Kidney (tissue), 14 donors: ENCODE data around the gene NR4A1. TPM values are rescaled to one million over a fixed set of nuclear protein-coding genes. Genes with fewer than 3 reads are reported as not detected.

Source experiments
- DNase-seq, 5 donors: peaks; one replicate each; pipeline ENCODE4 v3.0.0-alpha.2; 2013 to 2020
- FAIRE-seq: peaks from 2 replicates; lab custom pipeline; 2012; peaks lifted over from hg19 to GRCh38; lab: Jason Lieb, UNC
- H3K27ac ChIP-seq, 2 donors: one replicate each; pipeline ENCODE4 v1.7.0; 2013; ENCODE audit warnings: low read depth in 2 of 2, low read length in 2 of 2, inconsistent platforms in 1 of 2
- H3K27me3 ChIP-seq: one replicate; pipeline ENCODE4 v1.7.1; 2013; ENCODE audit warnings: low read length, inconsistent platforms; ENCODE audit not compliant: control insufficient read depth, insufficient read depth
- H3K36me3 ChIP-seq, 3 donors: one replicate each; pipeline versions ENCODE4 v1.7.0 to v1.7.1; 2013; ENCODE audit warnings: low read length in 3 of 3, control low read depth in 1 of 3, inconsistent platforms in 1 of 3; ENCODE audit not compliant: insufficient read depth in 3 of 3, control insufficient read depth in 2 of 3
- H3K4me1 ChIP-seq, 3 donors: one replicate each; pipeline versions ENCODE4 v1.7.0 to v1.7.1; 2013; ENCODE audit warnings: low read length in 3 of 3, inconsistent platforms in 1 of 3, low read depth in 1 of 3; ENCODE audit not compliant: control insufficient read depth in 2 of 3, insufficient read depth in 2 of 3
- H3K4me3 ChIP-seq, 3 donors: one replicate each; pipeline versions ENCODE4 v1.7.0 to v1.8.1; 2013; ENCODE audit warnings: low read length in 3 of 3, control low read depth in 1 of 3, inconsistent platforms in 1 of 3
- H3K9ac ChIP-seq, 3 donors: one replicate each; pipeline versions ENCODE4 v1.7.0 to v1.7.1; 2013; ENCODE audit warnings: low read length in 3 of 3, control low read depth in 1 of 3, inconsistent platforms in 1 of 3
- H3K9me3 ChIP-seq, 3 donors: one replicate each; pipeline versions ENCODE4 v1.7.0 to v1.7.1; 2013; ENCODE audit warnings: low read length in 3 of 3, control low read depth in 1 of 3, inconsistent platforms in 1 of 3; ENCODE audit not compliant: control insufficient read depth in 2 of 3, insufficient read depth in 1 of 3
- intact Hi-C: fragments of 100-400 bp; cut with DNase I; formaldehyde crosslinking; loops from one replicate; pipeline ENCODE4 v1.11.1; 2022
- polyA plus RNA-seq: library from polyadenylated mRNA; stranded (reverse); fragments of 350-450 nt; fragmentation: Illumina TruSeq; extraction: RNeasy Lipid Tissue Mini Kit (QIAGEN cat#74804); gene quantifications from one replicate; pipeline ENCODE4 v1.2.3, GENCODE V29; 2014; ENCODE audit warnings: low read depth, low replicate concordance; ENCODE audit not compliant: insufficient read depth
- total RNA-seq: library from RNA; stranded (reverse); fragmentation: NEBNext Ultra II Directional; extraction: Animal tissue kit (Norgen Biotek cat#: 25700); gene quantifications from one replicate; pipeline ENCODE4 v1.2.1, GENCODE V29; 2021
- TF ChIP-seq, protein P1 (sequence below): IDR thresholded peaks from 3 replicates; pipeline ENCODE4 v1.5.1; 2012; ENCODE audit warnings: mild to moderate bottlenecking, moderate library complexity, borderline replicate concordance; ENCODE audit not compliant: insufficient read depth; ENCODE audit errors: extremely low read depth
- donor health status: control.
- donor health status: control.
- donor health status: control.
- donor health status: control.
- donor health status: control.
- donor health status: DM: yes; HTN: yes; CAD: no.
- donor health status: Normal renal cell carcinoma (clear cell type).

NR4A1 gene
- total and polyA plus RNA-seq, 2 donors from 2014 or later = 37.2 to 54.1 TPM

DNA sequence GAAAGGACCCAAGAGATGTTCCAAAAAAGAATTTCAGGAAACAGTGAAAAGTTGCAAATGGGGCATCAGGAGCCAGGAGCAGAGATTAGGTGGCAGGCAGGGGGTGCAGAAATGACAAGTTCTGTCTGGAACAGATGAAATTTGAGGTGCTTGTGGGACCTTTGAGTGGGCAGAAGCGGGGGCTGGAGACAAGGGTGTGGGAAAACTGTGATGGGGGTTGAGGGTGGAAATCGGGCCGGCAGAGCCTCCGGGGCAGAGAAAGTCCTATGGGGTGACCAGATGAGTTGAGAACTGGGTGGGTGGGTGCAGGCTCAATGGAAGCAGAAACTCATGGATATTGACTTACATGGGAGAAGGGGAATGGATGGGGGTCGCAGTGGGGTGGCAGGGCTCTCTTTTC is 1.6 kb upstream of the NR4A1 start:
- Histone ChIP-seq H3K4me3 (peak overlapping the region in 1 of 3 donors; percentile 78), H3K36me3 (peaks cover 0 to 24% (median 3%) of the 10 kb centered on the region in 3 donors), H3K4me1 (peaks cover 0 to 25% (median 8%) of the 10 kb centered on the region in 3 donors), H3K9ac (peak overlapping the region in 2 of 3 donors; percentile 70 to 95), H3K27me3 (no peaks in the 10 kb centered on the region), H3K9me3 (no peaks in the 10 kb centered on the region), H3K27ac (peak overlapping the region; percentile 96 to 97)
- TF ChIP-seq, protein P1, sequence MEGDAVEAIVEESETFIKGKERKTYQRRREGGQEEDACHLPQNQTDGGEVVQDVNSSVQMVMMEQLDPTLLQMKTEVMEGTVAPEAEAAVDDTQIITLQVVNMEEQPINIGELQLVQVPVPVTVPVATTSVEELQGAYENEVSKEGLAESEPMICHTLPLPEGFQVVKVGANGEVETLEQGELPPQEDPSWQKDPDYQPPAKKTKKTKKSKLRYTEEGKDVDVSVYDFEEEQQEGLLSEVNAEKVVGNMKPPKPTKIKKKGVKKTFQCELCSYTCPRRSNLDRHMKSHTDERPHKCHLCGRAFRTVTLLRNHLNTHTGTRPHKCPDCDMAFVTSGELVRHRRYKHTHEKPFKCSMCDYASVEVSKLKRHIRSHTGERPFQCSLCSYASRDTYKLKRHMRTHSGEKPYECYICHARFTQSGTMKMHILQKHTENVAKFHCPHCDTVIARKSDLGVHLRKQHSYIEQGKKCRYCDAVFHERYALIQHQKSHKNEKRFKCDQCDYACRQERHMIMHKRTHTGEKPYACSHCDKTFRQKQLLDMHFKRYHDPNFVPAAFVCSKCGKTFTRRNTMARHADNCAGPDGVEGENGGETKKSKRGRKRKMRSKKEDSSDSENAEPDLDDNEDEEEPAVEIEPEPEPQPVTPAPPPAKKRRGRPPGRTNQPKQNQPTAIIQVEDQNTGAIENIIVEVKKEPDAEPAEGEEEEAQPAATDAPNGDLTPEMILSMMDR = no peak
- no peak for DNase-seq
- intact Hi-C loops = no loop called here
- FAIRE-seq = no peak

DNA sequence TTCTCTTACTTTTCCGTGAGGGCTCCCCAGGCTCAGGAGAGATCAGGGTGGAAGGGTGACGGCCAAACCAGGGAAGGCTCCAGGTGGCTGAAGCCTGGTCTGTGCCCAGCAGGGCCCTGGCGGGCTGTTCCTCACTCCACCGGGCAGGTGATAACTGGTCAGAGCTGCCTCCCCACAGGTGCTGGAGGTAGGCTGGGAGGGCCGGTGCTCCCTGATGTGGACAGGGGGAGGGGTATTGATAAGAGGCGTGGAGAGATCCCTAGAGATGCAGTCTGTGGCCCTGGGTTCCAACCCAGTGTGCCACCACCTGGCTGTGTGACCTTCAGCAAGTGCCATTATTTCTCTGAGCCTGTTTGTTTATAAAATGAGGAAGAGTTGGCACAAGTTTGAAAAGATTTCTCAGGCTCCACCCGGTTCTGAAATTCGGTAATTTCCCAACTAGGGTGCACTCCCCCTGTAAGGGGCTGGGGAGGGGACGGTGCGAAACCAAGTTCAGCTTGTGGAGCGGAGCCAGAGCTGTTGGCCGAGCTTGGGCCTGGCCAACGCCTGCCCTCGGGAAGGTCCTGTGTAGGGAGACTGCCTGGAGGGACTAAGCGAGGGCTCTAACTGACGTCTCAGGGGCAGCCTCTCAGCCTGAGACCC is 1.0 kb upstream of the NR4A1 start:
- no peak for FAIRE-seq
- peak in 2 of 5 donors; percentile 74 to 80 for DNase-seq
- Histone ChIP-seq H3K4me1 (peaks cover 0 to 22% (median 8%) of the 10 kb centered on the region in 3 donors), H3K9me3 (no peaks in the 10 kb centered on the region), H3K27ac (peak overlapping the region; percentile 96 to 97), H3K4me3 (peak overlapping the region; percentile 33 to 78 (median 61)), H3K27me3 (no peaks in the 10 kb centered on the region), H3K36me3 (peaks cover 0 to 29% (median 3%) of the 10 kb centered on the region in 3 donors), H3K9ac (peak overlapping the region in 2 of 3 donors; percentile 95 to 97)
- intact Hi-C loops = no loop called here
- TF ChIP-seq, protein P1 = no peak

DNA sequence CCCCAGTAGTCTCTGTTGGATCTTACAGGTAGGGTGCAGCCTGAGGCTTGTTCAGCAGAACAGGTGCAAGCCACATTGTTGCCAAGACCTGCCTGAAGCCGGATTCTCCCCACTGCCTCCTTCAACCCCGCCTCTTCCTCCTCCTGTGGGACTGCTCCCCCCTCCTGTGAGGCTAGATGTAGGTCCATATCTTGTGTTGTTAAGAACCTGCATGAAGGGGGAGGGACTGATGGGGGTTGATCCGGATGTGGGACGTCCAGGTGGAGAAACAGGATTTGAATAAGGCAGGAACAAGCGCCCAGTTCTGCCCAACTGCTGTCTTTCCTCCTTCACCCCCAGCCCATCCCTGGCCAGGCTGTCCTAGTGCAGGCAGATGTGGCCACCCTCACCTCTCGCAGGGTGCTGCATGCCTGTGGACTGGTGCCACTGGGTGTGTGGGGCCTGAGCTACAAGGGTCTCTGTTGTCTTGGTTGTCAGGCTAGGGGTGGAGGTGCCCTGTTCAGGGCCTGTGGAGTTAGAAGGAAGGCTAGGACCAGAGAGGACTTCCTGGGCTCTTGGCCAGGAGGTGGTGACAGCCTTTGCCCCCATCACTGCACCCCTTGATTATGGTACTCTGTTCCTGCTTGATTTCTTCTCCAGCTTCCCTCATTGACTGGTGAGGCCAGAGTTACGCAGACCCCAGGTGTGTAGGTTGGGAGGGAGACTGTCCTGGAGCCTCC is 1.4 kb downstream of the NR4A1 start:
- DNase-seq (peak in 2 of 5 donors; percentile 36 to 40), FAIRE-seq (no peak)
- H3K9ac ChIP-seq = peak overlapping the region in 2 of 3 donors; percentile 84 to 93
- intact Hi-C loops = no loop called here
- H3K27me3 ChIP-seq = no peaks in the 10 kb centered on the region
- H3K4me3 ChIP-seq = peak overlapping the region; percentile 49 to 84 (median 78)
- peaks cover 0 to 50% (median 10%) of the 10 kb centered on the region in 3 donors for H3K36me3 ChIP-seq
- TF ChIP-seq, protein P1 = no peak
- H3K9me3 ChIP-seq = no peaks in the 10 kb centered on the region
- H3K27ac ChIP-seq = peak overlapping the region; percentile 94 to 97
- peaks cover 0 to 18% (median 8%) of the 10 kb centered on the region in 3 donors for H3K4me1 ChIP-seq
